GM18873 (cell line): ENCODE measurements around the gene TNS1.

Experiments
- ATAC-seq: cut with Tn5 transposase; IDR thresholded peaks from one replicate; pipeline ENCODE4 v1.9.1; 2021; ENCODE audit warnings: mild to moderate bottlenecking, moderate library complexity, moderate number of reproducible peaks; ENCODE audit not compliant: unreplicated experiment, low FRiP score

TNS1 gene

GRCh38 chr2:217903142-217903858 lies 99.5 kb downstream of the TNS1 start:
- ATAC-seq = no peak

GRCh38 chr2:217902379-217903141 lies 100.2 kb downstream of the TNS1 start:
- no peak for ATAC-seq

- no peak for ATAC-seq
Observed at GRCh38 chr2:217901835-217902378, 100.9 kb downstream of the TNS1 start.

- ATAC-seq = no peak
Observed at GRCh38 chr2:217901400-217901799, 101.4 kb downstream of the TNS1 start.

- ATAC-seq = no peak
Observed at GRCh38 chr2:217900780-217901360, 101.9 kb downstream of the TNS1 start.

DNA sequence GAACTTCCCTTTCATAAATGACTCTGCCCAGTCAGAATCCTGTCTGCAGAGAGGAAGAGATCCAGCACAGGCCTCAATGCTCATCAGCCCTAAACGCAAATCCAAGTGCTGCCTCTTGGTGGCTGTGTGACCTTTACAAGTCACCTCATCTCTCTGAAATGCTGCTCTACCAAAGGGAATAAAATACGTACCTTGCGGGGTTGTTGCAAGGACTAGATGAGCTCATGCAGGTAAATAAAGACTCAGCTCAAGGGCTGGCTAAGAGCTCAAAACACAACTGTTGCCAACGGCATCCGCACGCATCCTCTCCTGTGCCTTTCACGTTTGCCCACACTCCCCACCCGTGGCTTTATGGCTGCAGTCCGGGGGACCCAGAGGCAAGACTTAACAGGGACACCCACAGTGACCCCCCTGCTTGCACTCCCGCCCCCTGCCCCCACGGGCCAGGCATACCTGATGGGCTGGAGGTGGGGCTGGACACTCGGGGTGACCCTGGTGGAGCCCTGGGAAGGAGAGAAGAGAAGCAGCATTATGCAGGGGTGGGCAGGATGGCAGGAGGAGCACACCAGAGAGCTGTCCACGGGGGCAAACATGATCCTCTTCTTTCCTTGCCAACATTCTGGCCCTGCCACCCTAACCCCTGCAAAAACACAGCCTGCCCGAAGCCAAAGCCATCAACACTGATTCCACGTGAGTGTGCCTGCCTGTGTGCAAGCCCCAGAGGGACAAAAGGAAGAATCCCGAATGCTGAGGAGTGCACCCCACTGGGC lies 102.6 kb downstream of the TNS1 start:
- no peak for ATAC-seq

GRCh38 chr2:217899231-217900009 lies 103.4 kb downstream of the TNS1 start:
- no peak for ATAC-seq

DNA sequence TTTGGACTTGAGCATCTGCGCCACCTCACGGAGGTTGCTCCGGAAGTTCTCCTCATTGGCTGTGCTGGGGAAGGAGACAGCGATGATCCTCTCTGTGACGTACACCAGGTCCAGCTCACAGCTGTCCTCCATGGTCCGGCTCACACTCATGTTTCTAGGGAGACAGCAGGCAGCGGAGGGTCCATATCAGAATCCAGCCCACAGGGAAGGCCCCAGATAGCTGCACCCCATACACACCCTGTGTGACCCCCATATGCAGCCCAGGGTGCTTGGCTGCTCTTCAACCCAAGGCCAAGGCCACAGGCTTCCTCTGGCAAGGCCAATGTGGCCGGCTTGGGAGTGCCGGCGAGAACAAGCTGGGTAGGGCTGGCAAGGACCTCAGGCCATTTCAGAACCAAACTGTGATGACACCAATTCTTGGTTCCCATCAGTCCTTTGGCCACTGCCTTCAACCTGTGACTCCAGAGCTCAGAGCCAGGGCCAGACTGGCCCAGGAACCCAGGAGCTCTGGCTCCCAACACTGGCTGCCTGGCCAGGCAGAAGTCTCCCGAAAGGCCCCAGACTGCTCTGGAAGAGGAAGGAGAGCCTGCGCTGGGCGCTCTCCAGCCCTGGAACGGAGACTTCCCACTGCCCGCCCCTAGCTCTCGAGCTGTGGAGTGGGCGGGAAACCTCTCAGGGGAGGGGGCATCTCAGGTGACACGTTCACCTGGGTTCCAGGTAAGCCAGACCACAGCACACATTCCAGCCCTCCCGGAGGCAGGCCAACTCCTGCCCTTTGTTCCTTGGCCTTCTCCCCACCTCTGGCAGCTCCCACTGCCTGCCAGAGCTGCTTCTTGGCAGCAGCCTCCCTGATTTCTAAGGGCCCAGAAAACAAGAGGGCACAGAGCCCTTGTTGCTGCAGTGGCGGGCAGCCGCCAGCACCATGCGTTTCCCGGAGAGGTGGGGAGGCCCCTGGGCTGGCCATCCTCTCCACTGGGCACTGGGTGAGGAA lies 104.7 kb downstream of the TNS1 start:
- ATAC-seq = no peak

DNA sequence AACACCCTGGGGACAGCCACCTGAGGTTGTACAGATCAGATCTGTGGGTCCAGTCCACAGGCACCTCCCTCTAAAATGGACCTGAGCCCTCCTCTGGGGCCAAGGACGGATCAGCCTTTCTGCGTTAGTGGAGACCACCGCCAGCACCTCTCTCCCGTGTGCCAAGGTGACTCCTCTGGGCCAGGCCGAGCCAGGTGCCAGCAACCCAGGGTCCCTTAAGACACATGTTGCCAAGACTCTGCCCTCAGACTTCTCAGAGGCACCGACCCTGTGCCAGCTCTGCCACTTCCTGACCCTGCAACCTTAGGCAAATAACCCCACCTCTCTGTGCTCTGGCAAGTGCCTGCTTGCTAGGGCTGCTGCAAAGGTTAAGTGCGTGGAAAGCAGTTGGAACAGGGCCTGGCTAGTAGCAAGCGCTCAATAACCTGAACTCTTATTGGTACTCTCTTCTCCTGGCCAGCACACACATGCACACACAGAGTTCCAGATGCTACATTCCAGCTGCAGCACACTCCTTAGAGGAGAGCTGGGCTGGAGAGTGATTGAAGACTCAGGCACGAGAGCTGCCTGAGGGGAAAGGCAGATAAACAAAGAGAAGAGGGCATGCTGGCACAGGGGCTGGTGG lies 105.6 kb downstream of the TNS1 start:
- no peak for ATAC-seq

GRCh38 chr2:217895070-217895635 lies 107.6 kb downstream of the TNS1 start:
- ATAC-seq = no peak

DNA sequence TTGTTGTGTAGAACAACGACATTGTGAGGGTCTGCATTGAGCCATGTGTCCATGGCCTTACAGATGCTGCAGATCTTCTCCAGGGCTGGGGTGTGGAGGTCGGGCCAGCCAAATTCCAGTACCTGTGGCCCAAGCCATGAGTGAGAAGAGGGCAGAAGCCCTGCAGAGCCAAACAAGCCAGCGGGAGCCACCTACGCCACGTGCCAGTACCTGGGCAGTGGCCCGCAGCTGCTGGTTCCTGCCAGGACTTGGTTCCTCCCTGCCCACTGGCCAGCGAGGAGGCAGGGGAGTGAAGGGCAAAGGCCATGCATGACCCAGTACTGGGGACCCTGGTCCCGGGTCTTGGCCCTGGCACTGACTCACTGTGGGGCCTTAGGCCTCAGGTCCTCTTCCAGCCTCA lies 109.4 kb downstream of the TNS1 start:
- no peak for ATAC-seq

- no peak for ATAC-seq
Observed at GRCh38 chr2:217892560-217892959, 110.2 kb downstream of the TNS1 start.

DNA sequence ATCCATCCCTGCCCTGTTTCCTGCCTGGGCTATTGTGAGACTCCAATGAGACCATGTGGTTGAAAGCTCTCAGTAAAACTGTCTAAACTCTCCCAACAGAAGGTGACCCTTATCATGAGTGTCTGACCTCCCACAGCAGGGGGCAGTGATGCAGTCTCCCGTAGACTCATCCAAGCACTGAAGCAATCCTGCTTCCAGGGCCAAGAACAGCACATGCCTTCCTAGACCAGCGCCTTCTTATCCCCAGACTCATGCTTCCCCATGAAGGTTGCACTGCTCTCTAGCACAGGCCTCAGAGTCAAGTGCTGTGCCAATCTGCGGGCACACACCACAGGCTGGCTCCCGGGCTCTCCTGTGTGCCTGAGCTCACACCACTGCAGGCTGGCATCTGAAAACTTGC lies 112.3 kb downstream of the TNS1 start:
- ATAC-seq = no peak

DNA sequence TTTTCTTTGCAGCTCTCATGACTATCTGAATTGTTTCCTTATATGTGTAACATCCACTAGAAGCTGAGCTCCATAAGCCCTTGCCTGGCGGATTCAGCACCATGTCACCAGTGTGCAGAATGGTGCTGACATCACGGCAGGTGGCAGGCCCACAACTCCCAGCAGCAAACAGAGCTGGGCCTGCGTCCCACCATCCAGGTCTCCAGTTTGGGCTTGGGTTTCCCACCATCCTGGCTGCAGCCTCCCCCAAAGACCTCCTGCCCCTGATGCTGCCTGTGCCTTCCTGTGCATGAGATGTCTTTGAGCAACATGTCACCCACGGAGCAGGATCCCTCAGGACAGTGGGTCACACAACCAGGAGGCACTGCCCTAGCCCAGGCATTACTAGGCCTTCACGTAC lies 113.1 kb downstream of the TNS1 start:
- ATAC-seq = no peak

GRCh38 chr2:217887841-217888701 lies 114.7 kb downstream of the TNS1 start:
- no peak for ATAC-seq

- no peak for ATAC-seq
Observed at GRCh38 chr2:217886720-217887309, 116.0 kb downstream of the TNS1 start.

DNA sequence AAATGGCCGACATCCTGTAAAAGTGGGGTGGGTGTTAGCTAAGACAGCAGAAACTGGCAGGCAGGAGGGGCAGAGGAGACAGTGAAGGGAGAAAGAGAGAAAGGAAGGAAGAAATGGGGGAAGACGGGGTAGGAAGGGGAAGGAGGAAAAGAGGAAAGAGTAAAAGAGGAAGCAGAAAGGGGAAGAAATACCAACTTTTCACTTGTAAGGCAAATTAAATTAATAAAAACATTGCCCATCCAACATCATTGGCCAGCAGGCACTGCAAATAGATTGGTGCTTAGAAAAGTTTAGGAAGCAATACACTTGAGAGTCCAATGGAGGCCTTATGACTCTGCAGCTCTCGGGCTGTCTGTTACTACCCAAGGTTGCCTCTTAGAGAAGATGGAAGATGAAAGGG lies 116.7 kb downstream of the TNS1 start:
- no peak for ATAC-seq
